OCI-LY1 (cell line): ENCODE data around the gene ASCL2.

Source experiments
- CTCF ChIP-seq: fragments of 200-600 bp; sonication (generic), shearing (Covaris generic); IDR thresholded peaks from 2 replicates; pipeline ENCODE4 v1.5.1; 2017; ENCODE audit warnings: mild to moderate bottlenecking, antibody characterized with exemption, low read length, moderate library complexity, mixed read lengths
- EZH2 ChIP-seq: fragments of 200-600 bp; sonication (generic), shearing (Covaris generic); IDR thresholded peaks from 2 replicates; pipeline ENCODE4 v1.8.0; 2017; ENCODE audit warnings: borderline replicate concordance, mixed run types, mild to moderate bottlenecking, antibody characterized with exemption, low read length, moderate library complexity, mixed read lengths

- TF ChIP-seq CTCF: no peak
- no peak for TF ChIP-seq EZH2
Measured at GRCh38 chr11:2259897-2260451, 10.4 kb downstream of the ASCL2 start.
